H1 (cell line): ENCODE results near the gene PRICKLE1. TPM values are rescaled to one million over a fixed set of nuclear protein-coding genes. Genes with fewer than 3 reads are reported as not detected.

Experiments used
- CTCF ChIA-PET: fragments of 300-600 bp; sonication (Branson Sonifier 250); formaldehyde crosslinking; loops from one replicate; lab custom pipeline; 2021; ENCODE audit not compliant: partially characterized antibody; lab: Charles Lee
- POLR2A ChIA-PET: fragments of 300-600 bp; sonication (Branson Sonifier 250); formaldehyde crosslinking; loops from one replicate; lab custom pipeline; 2021; ENCODE audit warnings: inconsistent platforms; ENCODE audit not compliant: partially characterized antibody; lab: Charles Lee
- DNase-seq, 2 experiments: peaks; one replicate each; pipeline versions ENCODE4 v3.0.0 to v3.0.0-alpha.2; 2010 to 2022; ENCODE audit warnings: low spot score in 2 of 2, low read depth in 1 of 2, mixed read lengths in 1 of 2
- FAIRE-seq: peaks from 2 replicates; lab custom pipeline; 2011; peaks lifted over from hg19 to GRCh38; lab: Jason Lieb, UNC
- H2AFZ ChIP-seq: 2 replicates; pipeline ENCODE4 v1.8.1; 2012; ENCODE audit warnings: low read length, inconsistent platforms
- H2AK5ac ChIP-seq: 2 replicates; pipeline ENCODE4 v1.6.1; 2013; ENCODE audit warnings: low read depth, low read length
- H2BK120ac ChIP-seq: replicated peaks from 2 replicates; pipeline ENCODE3; 2013; ENCODE audit warnings: low read depth, low read length, inconsistent platforms
- H2BK12ac ChIP-seq: 2 replicates; pipeline ENCODE4 v1.6.1; 2013; ENCODE audit warnings: low read depth, low read length
- H2BK15ac ChIP-seq: 2 replicates; pipeline ENCODE4 v1.6.1; 2013; ENCODE audit warnings: low read length
- H2BK20ac ChIP-seq: 2 replicates; pipeline ENCODE4 v1.6.1; 2013; ENCODE audit warnings: low read length
- H2BK5ac ChIP-seq: 2 replicates; pipeline ENCODE4 v1.6.1; 2013; ENCODE audit warnings: low read depth, low read length
- H3K14ac ChIP-seq: 2 replicates; pipeline ENCODE4 v1.6.1; 2013; ENCODE audit warnings: inconsistent platforms; ENCODE audit not compliant: insufficient read length
- H3K18ac ChIP-seq: 2 replicates; pipeline ENCODE4 v1.6.1; 2013; ENCODE audit warnings: low read length; ENCODE audit errors: extremely low read depth
- H3K23ac ChIP-seq: 2 replicates; pipeline ENCODE4 v1.6.1; 2013; ENCODE audit warnings: inconsistent platforms; ENCODE audit not compliant: insufficient read length
- H3K23me2 ChIP-seq: 2 replicates; pipeline ENCODE4 v1.6.1; 2013; ENCODE audit warnings: low read depth, low read length
- H3K27ac ChIP-seq: 2 replicates; pipeline ENCODE4 v1.6.1; 2011; ENCODE audit warnings: low read depth, low read length, inconsistent platforms
- H3K27me3 ChIP-seq, 4 experiments: replicated peaks in 1 of 4; 1 replicate in 1 of 4; 2 replicates in 3 of 4; pipeline versions ENCODE4 v1.6.1 to v1.8.1; 2011 to 2013; ENCODE audit warnings: low read length in 3 of 4, mild to moderate bottlenecking in 3 of 4, inconsistent platforms in 2 of 4, mixed read lengths in 2 of 4, moderate library complexity in 1 of 4; ENCODE audit not compliant: control insufficient read depth in 3 of 4, insufficient read depth in 3 of 4; ENCODE audit errors: extremely low read depth in 1 of 4
- H3K36me3 ChIP-seq, 4 experiments: 2 replicates each; pipeline versions ENCODE4 v1.6.1 to v1.8.1; 2011 to 2013; ENCODE audit warnings: mild to moderate bottlenecking in 4 of 4, low read length in 3 of 4, moderate library complexity in 2 of 4, control low read depth in 1 of 4, inconsistent platforms in 1 of 4; ENCODE audit not compliant: insufficient read depth in 4 of 4, control insufficient read depth in 2 of 4
- H3K4ac ChIP-seq: replicated peaks from 2 replicates; pipeline ENCODE3; 2013; ENCODE audit warnings: low read length, low read depth, mixed read lengths, inconsistent platforms; ENCODE audit not compliant: insufficient read length
- H3K4me1 ChIP-seq, 4 experiments: replicated peaks in 1 of 4; 1 replicate in 1 of 4; 2 replicates in 3 of 4; pipeline versions ENCODE4 v1.6.1 to v1.8.1; 2011 to 2013; ENCODE audit warnings: low read length in 3 of 4, inconsistent platforms in 2 of 4, mixed read lengths in 1 of 4; ENCODE audit not compliant: insufficient read depth in 4 of 4, control insufficient read depth in 3 of 4
- H3K4me2 ChIP-seq, 2 experiments: 2 replicates each; pipeline versions ENCODE4 v1.6.1 to v1.8.1; 2011 to 2013; ENCODE audit warnings: low read depth in 2 of 2, low read length in 2 of 2, control low read depth in 1 of 2, inconsistent platforms in 1 of 2, mild to moderate bottlenecking in 1 of 2; ENCODE audit not compliant: insufficient read depth in 1 of 2
- H3K4me3 ChIP-seq, 4 experiments: fragments of 200-600, 300-600 bp in 1 of 4; sonication (generic), shearing (Covaris generic), sonication (Bioruptor Twin) in 1 of 4; 2 replicates each; pipeline versions ENCODE4 v1.5.1 to v1.8.1; 2011 to 2016; ENCODE audit warnings: low read length in 4 of 4, low read depth in 3 of 4, control low read depth in 2 of 4, inconsistent platforms in 2 of 4, mild to moderate bottlenecking in 2 of 4, mixed read lengths in 1 of 4, moderate library complexity in 1 of 4; ENCODE audit not compliant: insufficient read depth in 2 of 4; ENCODE audit errors: extremely low read depth in 1 of 4
- H3K56ac ChIP-seq: replicated peaks from 2 replicates; pipeline ENCODE3; 2013; ENCODE audit warnings: low read depth, mild to moderate bottlenecking, mixed read lengths, low read length, inconsistent platforms; ENCODE audit not compliant: insufficient read length
- H3K79me1 ChIP-seq: 2 replicates; pipeline ENCODE4 v1.6.1; 2013; ENCODE audit warnings: low read depth, low read length, control low read depth
- H3K79me2 ChIP-seq, 2 experiments: 2 replicates each; pipeline versions ENCODE4 v1.6.1 to v1.8.1; 2012 to 2013; ENCODE audit warnings: low read length in 2 of 2, mild to moderate bottlenecking in 2 of 2, inconsistent platforms in 1 of 2; ENCODE audit not compliant: insufficient read depth in 2 of 2, control insufficient read depth in 1 of 2
- H3K9ac ChIP-seq, 4 experiments: replicated peaks in 1 of 4; 1 replicate in 1 of 4; 2 replicates in 3 of 4; pipeline versions ENCODE4 v1.6.1 to v1.8.1; 2011 to 2013; ENCODE audit warnings: low read depth in 3 of 4, low read length in 3 of 4, control low read depth in 2 of 4, mild to moderate bottlenecking in 2 of 4, moderate library complexity in 2 of 4, inconsistent platforms in 1 of 4; ENCODE audit errors: extremely low read depth in 1 of 4
- H3K9me3 ChIP-seq, 2 experiments: 2 replicates each; pipeline versions ENCODE4 v1.6.1 to v1.8.1; 2012 to 2013; ENCODE audit warnings: mild to moderate bottlenecking in 2 of 2, moderate library complexity in 2 of 2, control low read depth in 1 of 2, inconsistent platforms in 1 of 2, low read depth in 1 of 2, low read length in 1 of 2, mixed read lengths in 1 of 2; ENCODE audit not compliant: insufficient read depth in 2 of 2
- H4K20me1 ChIP-seq, 2 experiments: replicated peaks in 1 of 2; 2 replicates each; pipeline versions ENCODE3 to v1.8.1; 2011 to 2013; ENCODE audit warnings: inconsistent platforms in 2 of 2, low read length in 2 of 2, mild to moderate bottlenecking in 1 of 2; ENCODE audit not compliant: insufficient read depth in 2 of 2, control insufficient read depth in 1 of 2
- H4K5ac ChIP-seq: 2 replicates; pipeline ENCODE4 v1.6.1; 2013; ENCODE audit warnings: low read length, low read depth, mixed read lengths, inconsistent platforms; ENCODE audit not compliant: insufficient read length
- H4K8ac ChIP-seq: 2 replicates; pipeline ENCODE4 v1.8.0; 2013; ENCODE audit warnings: mild to moderate bottlenecking, moderate library complexity, low read length, inconsistent platforms; ENCODE audit not compliant: insufficient read depth; ENCODE audit errors: extremely low read depth
- H4K91ac ChIP-seq: replicated peaks from 2 replicates; pipeline ENCODE3; 2013; ENCODE audit warnings: low read length, mixed read lengths, inconsistent platforms; ENCODE audit not compliant: insufficient read length
- ASH2L ChIP-seq: fragments of 200-600, 300-600 bp; sonication (generic); IDR thresholded peaks from one replicate; pipeline ENCODE4 v1.7.1; 2017; ENCODE audit warnings: low read length
- CREB1 ChIP-seq: IDR thresholded peaks from 2 replicates; pipeline ENCODE4 v1.6.1; 2012; ENCODE audit warnings: inconsistent platforms
- GABPA ChIP-seq: IDR thresholded peaks from 2 replicates; pipeline ENCODE4 v1.6.1; 2011; ENCODE audit warnings: mild to moderate bottlenecking, low read length, moderate library complexity, borderline replicate concordance; ENCODE audit not compliant: insufficient read depth
- GTF2F1 ChIP-seq: IDR thresholded peaks from 2 replicates; pipeline ENCODE4 v1.6.1; 2012; ENCODE audit warnings: low read depth, low read length, improper control_type of control experiment, borderline replicate concordance
- KDM4A ChIP-seq: IDR thresholded peaks from one replicate; pipeline ENCODE4 v1.7.1; 2012; ENCODE audit warnings: low read depth, mild to moderate bottlenecking, moderate library complexity, low read length, inconsistent platforms; ENCODE audit not compliant: severe bottlenecking
- POLR2AphosphoS5 ChIP-seq: IDR thresholded peaks from 2 replicates; pipeline ENCODE4 v1.6.1; 2011; ENCODE audit warnings: low read depth, low read length
- RBBP5 ChIP-seq: IDR thresholded peaks from 2 replicates; pipeline ENCODE4 v1.7.1; 2012; ENCODE audit warnings: low read depth, mild to moderate bottlenecking, inconsistent platforms, low read length, moderate library complexity, borderline replicate concordance
- RXRA ChIP-seq: IDR thresholded peaks from 2 replicates; pipeline ENCODE4 v1.6.1; 2011; ENCODE audit warnings: low read depth, mild to moderate bottlenecking, low read length, moderate library complexity; ENCODE audit not compliant: insufficient read depth
- SAP30 ChIP-seq: fragments of 300-600 bp; sonication (generic); IDR thresholded peaks from 2 replicates; pipeline ENCODE4 v1.7.1; 2012; ENCODE audit warnings: low read length, moderate library complexity, mild to moderate bottlenecking, inconsistent platforms; ENCODE audit not compliant: insufficient read depth, insufficient replicate concordance
- SIN3A ChIP-seq, 2 experiments: IDR thresholded peaks in 1 of 2; conservative IDR thresholded peaks in 1 of 2; 2 replicates each; pipeline ENCODE4 v1.6.1; 2011 to 2012; ENCODE audit warnings: low read length in 2 of 2, improper control_type of control experiment in 1 of 2, low read depth in 1 of 2, mild to moderate bottlenecking in 1 of 2
- TAF1 ChIP-seq: IDR thresholded peaks from 2 replicates; pipeline ENCODE4 v1.6.1; 2011; ENCODE audit warnings: mild to moderate bottlenecking, low read depth, low read length
- TBP ChIP-seq: IDR thresholded peaks from 2 replicates; pipeline ENCODE4 v1.6.1; 2011; ENCODE audit warnings: low read depth, low read length, improper control_type of control experiment
- TEAD4 ChIP-seq: IDR thresholded peaks from 2 replicates; pipeline ENCODE4 v1.6.1; 2012; ENCODE audit warnings: low read depth, low read length, inconsistent platforms, mixed read lengths
- YY1 ChIP-seq: IDR thresholded peaks from 2 replicates; pipeline ENCODE4 v1.6.1; 2011; ENCODE audit warnings: low read depth, mild to moderate bottlenecking, low read length
- ZNF274 ChIP-seq: IDR thresholded peaks from 2 replicates; pipeline ENCODE4 v1.7.0; 2012; ENCODE audit warnings: low read length, borderline replicate concordance; ENCODE audit errors: extremely low read depth
- WGBS, 2 experiments: shearing (Covaris generic) in 1 of 2; methylation state at CpG; one replicate each; pipeline versions ENCODE4 v1.1.6 to v1.1.7; 2013 to 2015; ENCODE audit warnings: low lambda C conversion rate in 2 of 2, mixed read lengths in 2 of 2, inconsistent platforms in 1 of 2, low coverage in 1 of 2, missing lambda C conversion rate in 1 of 2; ENCODE audit not compliant: insufficient replicate concordance in 2 of 2, insufficient coverage in 1 of 2, insufficient read length in 1 of 2; ENCODE audit errors: extremely low coverage in 1 of 2, missing lambda C conversion rate in 1 of 2; 5-methylcytosine and 5-hydroxymethylcytosine counted together
- polyA plus RNA-seq, 7 experiments: library from polyadenylated mRNA; depleted of rRNA in 3 of 7; stranded (reverse) in 5 of 7; unstranded in 2 of 7; fragments of >200 nt in 5 of 7; fragments of 200-250 nt in 2 of 7; gene quantifications; 1 replicate in 5 of 7; 2 replicates in 1 of 7; 4 replicates in 1 of 7; pipeline versions ENCODE4 v1.2.1 to v1.2.3, GENCODE V29; 2011 to 2013; ENCODE audit warnings: missing spikeins in 2 of 7, mixed read lengths in 2 of 7
- total RNA-seq: library from RNA; stranded (reverse); fragmentation: NEBNext Ultra II Directional; extraction: Animal tissue kit (Norgen Biotek cat#: 25700); gene quantifications from 2 replicates; pipeline ENCODE4 v1.2.1, GENCODE V29; 2021

Gene PRICKLE1
- total and polyA plus RNA-seq, 2 of the 8 experiments (the other 6 are each of a cell fraction or from before 2014, with no cell fraction given): 14.0 to 22.4 TPM

- Histone ChIP-seq H4K8ac (no peak overlapping the region), H2AFZ (no peak overlapping the region), H3K36me3 (no peaks in the 10 kb centered on the region), H4K20me1 (no peaks in the 10 kb centered on the region), H3K27ac (no peak overlapping the region), H3K14ac (no peak overlapping the region), H3K23me2 (no peaks in the 10 kb centered on the region), H4K91ac (no peak overlapping the region), H3K23ac (no peak overlapping the region), H3K4ac (no peak overlapping the region), H2BK20ac (no peak overlapping the region), H3K4me1 (peaks cover 0 to 3% (median 2%) of the 10 kb centered on the region in 4 experiments; a peak in 5 of 7 replicates), H3K9ac (no peak overlapping the region), H3K4me3 (no peak overlapping the region), H2BK12ac (no peak overlapping the region), H3K18ac (no peak overlapping the region), H3K56ac (no peak overlapping the region), H3K9me3 (no peaks in the 10 kb centered on the region), H4K5ac (no peak overlapping the region), H2BK5ac (no peak overlapping the region), H3K79me1 (no peaks in the 10 kb centered on the region), H3K79me2 (no peaks in the 10 kb centered on the region), H3K27me3 (no peaks in the 10 kb centered on the region), H2BK120ac (no peak overlapping the region), H2BK15ac (no peak overlapping the region), H3K4me2 (no peak overlapping the region), H2AK5ac (no peak overlapping the region)
- FAIRE-seq (no peak), DNase-seq (no peak)
- POLR2A ChIA-PET: interaction anchor here (1.6 kb wide), 1 partner anchor 90 kb away, joined by 4 read pairs; no protein-coding TSS in a partner anchor
- 95% methylated on average over 1 of the region's 1 CpG; no CpG with 5 or more reads in 1 of the 2 experiments for WGBS, 2 experiments
- CTCF ChIA-PET: interaction anchor here (0.7 to 1.3 kb wide), 3 partner anchors 24 to 89 kb away, joined by 3 read pairs; no protein-coding TSS in a partner anchor
- TF ChIP-seq SIN3A (conservative IDR thresholded peaks at IDR 0.05 in 1 of 2, IDR thresholded peaks at IDR 0.05 in 1 of 2; ENCODE audit: low read depth in 1 of 2, low read length in 2 of 2) (no peak), GTF2F1 (no peak), RBBP5 (no peak), RXRA (no peak), POLR2AphosphoS5 (no peak), KDM4A (no peak), TAF1 (no peak), ZNF274 (no peak), YY1 (no peak), SAP30 (no peak), TBP (no peak), TEAD4 (no peak), ASH2L (no peak), CREB1 (no peak), GABPA (no peak)
Measured at GRCh38 chr12:42575717-42576116, 13.8 kb downstream of the PRICKLE1 start.
